ENCODE measurements around the gene NRXN3. TPM values are rescaled to one million over a fixed set of nuclear protein-coding genes. Genes with fewer than 3 reads are reported as not detected.

The NRXN3 gene
- total RNA-seq, 1 donor from 2014 or later, result 18.0 TPM

DNA sequence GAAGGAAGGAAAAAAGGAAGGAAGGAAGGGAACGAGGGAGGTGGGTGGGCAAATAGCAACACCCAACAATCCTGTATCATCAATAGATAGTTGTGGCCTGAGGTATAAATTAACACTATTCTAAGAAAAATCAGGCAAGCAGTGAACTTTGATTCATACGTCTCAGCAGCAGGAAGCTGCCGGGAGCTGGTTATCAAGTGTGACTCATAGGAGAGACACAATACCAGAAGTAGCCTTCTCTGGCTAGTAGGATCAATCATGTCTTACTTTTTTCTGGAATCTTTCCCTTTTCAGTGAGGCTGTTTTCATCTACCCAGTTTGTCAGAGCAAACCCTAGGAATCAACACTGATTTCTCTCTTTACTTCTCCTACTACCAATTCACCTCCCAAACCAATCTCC lies 780.5 kb downstream of the NRXN3 start:
- peak; percentile 82 for DNase-seq (ENCODE audit: low read depth)
- Histone ChIP-seq H3K4me1 (ENCODE audit: insufficient read depth, low read length) (peaks cover 11% of the 10 kb centered on the region), H3K9me3 (ENCODE audit: insufficient read depth, low read depth, low read length) (no peaks in the 10 kb centered on the region), H4K20me1 (ENCODE audit: insufficient read depth, low read length) (no peaks in the 10 kb centered on the region), H3K79me2 (ENCODE audit: insufficient read depth, low read length) (no peaks in the 10 kb centered on the region), H2AFZ (ENCODE audit: low read depth, low read length) (peak overlapping the region; percentile 33), H3K4me2 (ENCODE audit: low read length) (peak overlapping the region; percentile 67), H3K4me3 (ENCODE audit: insufficient read depth, low read depth, low read length) (no peak overlapping the region), H3K9ac (ENCODE audit: low read length) (peak overlapping the region; percentile 25), H3K27me3 (ENCODE audit: insufficient read depth, low read length) (no peaks in the 10 kb centered on the region), H3K36me3 (ENCODE audit: insufficient read depth, low read length) (no peaks in the 10 kb centered on the region), H3K27ac (ENCODE audit: low read depth, low read length) (no peak overlapping the region)
- Mint-ChIP-seq H3K4me1 (ENCODE audit: low read depth, unreplicated experiment) (peaks cover 15% of the 10 kb centered on the region), H3K27ac (ENCODE audit: unreplicated experiment) (peak overlapping the region; percentile 73), H3K4me3 (ENCODE audit: unreplicated experiment) (no peak overlapping the region), H3K9me3 (ENCODE audit: unreplicated experiment) (no peaks in the 10 kb centered on the region), H3K27me3 (ENCODE audit: low read depth, unreplicated experiment) (no peaks in the 10 kb centered on the region), H3K36me3 (ENCODE audit: low read depth, unreplicated experiment) (no peaks in the 10 kb centered on the region)
- FAIRE-seq, result peak; percentile 92
- TF ChIP-seq, protein P1, sequence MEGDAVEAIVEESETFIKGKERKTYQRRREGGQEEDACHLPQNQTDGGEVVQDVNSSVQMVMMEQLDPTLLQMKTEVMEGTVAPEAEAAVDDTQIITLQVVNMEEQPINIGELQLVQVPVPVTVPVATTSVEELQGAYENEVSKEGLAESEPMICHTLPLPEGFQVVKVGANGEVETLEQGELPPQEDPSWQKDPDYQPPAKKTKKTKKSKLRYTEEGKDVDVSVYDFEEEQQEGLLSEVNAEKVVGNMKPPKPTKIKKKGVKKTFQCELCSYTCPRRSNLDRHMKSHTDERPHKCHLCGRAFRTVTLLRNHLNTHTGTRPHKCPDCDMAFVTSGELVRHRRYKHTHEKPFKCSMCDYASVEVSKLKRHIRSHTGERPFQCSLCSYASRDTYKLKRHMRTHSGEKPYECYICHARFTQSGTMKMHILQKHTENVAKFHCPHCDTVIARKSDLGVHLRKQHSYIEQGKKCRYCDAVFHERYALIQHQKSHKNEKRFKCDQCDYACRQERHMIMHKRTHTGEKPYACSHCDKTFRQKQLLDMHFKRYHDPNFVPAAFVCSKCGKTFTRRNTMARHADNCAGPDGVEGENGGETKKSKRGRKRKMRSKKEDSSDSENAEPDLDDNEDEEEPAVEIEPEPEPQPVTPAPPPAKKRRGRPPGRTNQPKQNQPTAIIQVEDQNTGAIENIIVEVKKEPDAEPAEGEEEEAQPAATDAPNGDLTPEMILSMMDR (IDR thresholded peaks at IDR 0.05; ENCODE audit: insufficient read depth, low read depth, low read length), result no peak
- no peak for TF ChIP-seq EZH2 (IDR thresholded peaks at IDR 0.05; ENCODE audit: insufficient read depth, low read length)

DNA sequence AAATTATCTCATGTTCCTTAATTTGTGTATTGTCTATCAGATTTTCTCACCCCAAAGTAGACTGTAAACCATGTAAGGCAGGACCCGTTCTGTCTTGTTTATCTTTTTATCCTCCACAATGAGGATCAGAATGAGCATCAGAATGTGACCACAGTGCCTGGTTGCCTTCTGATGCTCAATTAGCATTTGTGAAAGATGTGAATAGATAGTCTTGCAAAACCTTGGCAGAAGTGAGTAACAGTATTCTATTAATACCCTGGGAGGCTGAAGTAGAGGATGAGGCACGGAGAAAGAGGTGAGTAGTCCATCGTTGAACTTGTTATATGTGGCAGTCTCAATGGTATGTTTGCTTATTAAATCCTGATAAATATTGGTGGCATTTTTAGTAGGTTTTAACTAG lies 781.4 kb downstream of the NRXN3 start:
- no peaks in the 10 kb centered on the region for H3K9me3 ChIP-seq (ENCODE audit: insufficient read depth, low read depth, low read length)
- H3K4me1 Mint-ChIP-seq (ENCODE audit: low read depth, unreplicated experiment), result peaks cover 15% of the 10 kb centered on the region
- no peak overlapping the region for H3K27ac Mint-ChIP-seq (ENCODE audit: unreplicated experiment)
- no peaks in the 10 kb centered on the region for H3K27me3 ChIP-seq (ENCODE audit: insufficient read depth, low read length)
- no peaks in the 10 kb centered on the region for H3K36me3 Mint-ChIP-seq (ENCODE audit: low read depth, unreplicated experiment)
- FAIRE-seq (no peak), DNase-seq (ENCODE audit: low read depth) (peak; percentile 29)
- no peaks in the 10 kb centered on the region for H3K36me3 ChIP-seq (ENCODE audit: insufficient read depth, low read length)
- no peak overlapping the region for H3K4me3 Mint-ChIP-seq (ENCODE audit: unreplicated experiment)
- no peaks in the 10 kb centered on the region for H3K79me2 ChIP-seq (ENCODE audit: insufficient read depth, low read length)
- H4K20me1 ChIP-seq (ENCODE audit: insufficient read depth, low read length), result no peaks in the 10 kb centered on the region
- H2AFZ ChIP-seq (ENCODE audit: low read depth, low read length), result no peak overlapping the region
- no peak for TF ChIP-seq EZH2 (IDR thresholded peaks at IDR 0.05; ENCODE audit: insufficient read depth, low read length)
- TF ChIP-seq, protein P1 (IDR thresholded peaks at IDR 0.05; ENCODE audit: insufficient read depth, low read depth, low read length), result no peak
- H3K27ac ChIP-seq (ENCODE audit: low read depth, low read length), result no peak overlapping the region
- H3K4me2 ChIP-seq (ENCODE audit: low read length), result no peak overlapping the region
- peaks cover 11% of the 10 kb centered on the region for H3K4me1 ChIP-seq (ENCODE audit: insufficient read depth, low read length)
- H3K27me3 Mint-ChIP-seq (ENCODE audit: low read depth, unreplicated experiment), result no peaks in the 10 kb centered on the region
- no peak overlapping the region for H3K9ac ChIP-seq (ENCODE audit: low read length)
- no peak overlapping the region for H3K4me3 ChIP-seq (ENCODE audit: insufficient read depth, low read depth, low read length)
- H3K9me3 Mint-ChIP-seq (ENCODE audit: unreplicated experiment), result no peaks in the 10 kb centered on the region

DNA sequence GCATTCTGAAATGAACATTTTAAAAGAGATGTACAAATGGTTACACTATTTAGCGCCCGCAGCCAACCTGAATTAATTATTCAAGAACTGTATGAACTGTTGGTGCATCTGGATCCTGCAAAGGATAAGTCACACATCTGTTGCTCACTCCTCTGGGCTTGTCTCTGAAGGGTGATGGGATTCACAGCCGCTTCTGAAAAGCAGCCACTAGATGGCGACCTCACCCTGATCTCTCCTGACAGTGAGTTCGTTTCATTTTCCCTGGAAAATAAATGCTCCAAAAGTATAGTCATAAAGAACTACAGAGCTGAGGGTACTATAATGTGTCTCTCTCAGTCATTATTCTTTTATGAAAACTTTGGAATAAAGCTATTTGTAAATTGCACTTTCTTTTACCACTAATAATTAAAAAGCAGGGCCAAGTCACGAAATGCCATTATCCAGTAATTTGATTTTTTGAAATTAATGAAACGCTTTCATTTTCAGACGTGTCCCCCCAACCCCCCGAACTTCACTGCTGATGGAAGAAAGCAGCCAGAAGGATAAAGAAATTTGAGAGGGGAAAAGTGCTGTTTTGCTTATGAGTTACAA lies 789.6 kb downstream of the NRXN3 start:
- Mint-ChIP-seq H3K4me3 (ENCODE audit: unreplicated experiment) (no peak overlapping the region), H3K36me3 (ENCODE audit: low read depth, unreplicated experiment) (no peaks in the 10 kb centered on the region), H3K9me3 (ENCODE audit: unreplicated experiment) (no peaks in the 10 kb centered on the region), H3K4me1 (ENCODE audit: low read depth, unreplicated experiment) (no peaks in the 10 kb centered on the region), H3K27me3 (ENCODE audit: low read depth, unreplicated experiment) (no peaks in the 10 kb centered on the region), H3K27ac (ENCODE audit: unreplicated experiment) (no peak overlapping the region)
- no peak overlapping the region for H3K4me3 ChIP-seq (ENCODE audit: insufficient read depth, low read depth, low read length)
- peak; percentile 50 for DNase-seq (ENCODE audit: low read depth)
- FAIRE-seq, result peak; percentile 82
- H3K27ac ChIP-seq (ENCODE audit: low read depth, low read length), result no peak overlapping the region
- H4K20me1 ChIP-seq (ENCODE audit: insufficient read depth, low read length), result no peaks in the 10 kb centered on the region
- H3K4me1 ChIP-seq (ENCODE audit: insufficient read depth, low read length), result no peaks in the 10 kb centered on the region
- no peaks in the 10 kb centered on the region for H3K36me3 ChIP-seq (ENCODE audit: insufficient read depth, low read length)
- H3K9ac ChIP-seq (ENCODE audit: low read length), result peak overlapping the region; percentile 25
- peak overlapping the region; percentile 50 for H3K4me2 ChIP-seq (ENCODE audit: low read length)
- H2AFZ ChIP-seq (ENCODE audit: low read depth, low read length), result no peak overlapping the region
- TF ChIP-seq EZH2 (IDR thresholded peaks at IDR 0.05; ENCODE audit: insufficient read depth, low read length), result no peak
- TF ChIP-seq, protein P1 (IDR thresholded peaks at IDR 0.05; ENCODE audit: insufficient read depth, low read depth, low read length), result peak; percentile 97
- H3K27me3 ChIP-seq (ENCODE audit: insufficient read depth, low read length), result no peaks in the 10 kb centered on the region
- H3K9me3 ChIP-seq (ENCODE audit: insufficient read depth, low read depth, low read length), result no peaks in the 10 kb centered on the region
- H3K79me2 ChIP-seq (ENCODE audit: insufficient read depth, low read length), result no peaks in the 10 kb centered on the region

Measured in astrocyte (in vitro differentiated cells and primary cell).